HG03342 (cell line): ENCODE measurements around the gene CFAP20DC.
"Not testable (repeated sequence)": the region's sequence is repeated elsewhere in the genome, so short reads cannot be mapped to it uniquely, and the experiment has no call there.

Experiments
- ATAC-seq: cut with Tn5 transposase; IDR thresholded peaks from one replicate; pipeline ENCODE4 v1.9.1; 2021; ENCODE audit warnings: mild to moderate bottlenecking, moderate library complexity; ENCODE audit not compliant: unreplicated experiment

CFAP20DC gene

DNA sequence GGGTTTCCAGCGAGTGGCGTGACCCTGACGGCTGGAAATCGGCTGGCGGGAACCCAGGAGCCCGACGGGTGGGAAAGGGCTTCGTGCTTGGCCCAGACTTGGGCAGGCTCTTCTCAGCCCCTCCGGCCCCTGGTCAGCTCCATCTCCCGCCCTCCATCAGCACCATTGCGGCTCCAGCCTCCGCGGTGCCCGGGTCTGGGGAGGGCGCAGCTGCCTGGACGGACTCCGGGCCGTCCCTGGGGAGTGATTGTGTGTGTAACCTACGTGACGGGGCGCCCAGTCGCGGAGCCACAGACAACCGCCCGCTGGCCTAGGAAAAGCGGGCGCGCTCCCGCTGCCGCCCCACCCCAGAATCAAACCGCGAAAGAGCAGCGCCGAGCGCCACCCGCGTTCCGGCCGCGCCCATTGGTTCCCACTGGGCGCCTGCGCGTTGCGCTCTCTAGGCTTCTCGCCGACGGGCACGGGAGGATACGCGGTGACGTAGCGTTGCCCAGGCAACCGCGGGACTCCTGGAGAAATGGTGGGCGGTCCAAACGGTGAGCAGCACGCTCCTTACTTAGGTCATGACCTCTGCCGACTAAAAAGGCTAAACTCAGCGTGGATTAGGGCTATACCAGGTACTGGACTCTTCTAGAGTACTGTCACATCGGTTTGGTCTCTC lies at the start of gene CFAP20DC:
Gene CFAP20DC, minus strand, starts transcription at position 355 of the 661 bp plus-strand sequence. CDS start 394 bp downstream, outside the sequence.
- peak; percentile 99 for ATAC-seq

DNA sequence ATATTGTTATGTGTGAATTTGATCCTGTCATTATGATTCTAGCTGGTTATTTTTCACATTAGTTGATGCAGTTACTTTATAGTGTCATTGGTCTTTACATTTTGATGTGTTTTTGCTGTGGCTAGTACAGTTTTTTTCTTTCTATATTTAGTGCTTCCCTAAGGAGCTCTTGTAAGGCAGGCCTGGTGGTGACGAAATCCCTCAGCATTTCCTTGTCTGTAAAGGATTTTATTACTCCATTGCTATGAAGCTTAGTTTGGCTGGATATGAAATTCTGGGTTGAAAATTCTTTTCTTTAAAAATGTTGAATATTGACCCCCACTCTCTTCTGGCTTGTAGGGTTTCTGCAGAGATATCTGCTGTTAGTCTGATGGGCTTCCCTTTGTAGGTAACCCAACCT lies 48.7 kb upstream of the CFAP20DC start:
- ATAC-seq: not testable (repeated sequence)

DNA sequence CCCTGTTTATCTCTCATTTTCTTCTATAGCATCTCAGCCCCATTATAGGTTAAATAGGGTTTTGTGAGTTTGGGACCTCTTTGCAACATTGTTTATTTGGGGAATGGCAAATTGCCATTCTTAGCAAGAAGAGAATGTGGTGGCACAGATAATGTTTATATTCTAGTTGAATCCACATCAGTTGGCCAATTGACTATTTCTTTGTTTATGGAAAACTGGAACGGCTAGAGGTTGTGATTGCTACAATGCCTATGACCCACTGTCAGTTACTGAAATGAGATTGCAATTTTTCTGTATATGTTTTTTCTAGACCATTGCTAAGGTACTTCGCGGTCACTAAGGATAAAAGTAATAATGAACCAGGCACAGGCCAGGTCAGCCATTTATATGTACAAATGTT lies 44.6 kb upstream of the CFAP20DC start:
- no peak for ATAC-seq

DNA sequence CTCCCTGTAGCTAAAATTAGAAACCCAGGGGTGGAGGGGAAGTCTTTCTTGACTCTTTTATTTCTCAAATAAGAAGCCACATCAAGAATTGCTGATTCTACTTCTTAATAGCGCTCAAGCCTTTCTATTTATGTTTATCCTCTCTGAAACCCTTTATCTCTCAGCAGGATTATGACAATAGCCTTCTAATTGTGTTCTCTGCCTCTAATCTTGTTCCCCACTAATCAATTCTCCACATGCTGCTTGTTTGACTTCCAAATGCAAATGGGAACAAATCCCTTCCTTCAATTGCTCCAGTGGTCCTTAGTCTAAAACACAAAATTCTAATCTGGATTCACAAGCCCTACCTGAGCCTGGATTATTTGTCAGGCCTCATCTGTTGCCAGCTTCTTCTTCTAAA lies 43.7 kb upstream of the CFAP20DC start:
- no peak for ATAC-seq

DNA sequence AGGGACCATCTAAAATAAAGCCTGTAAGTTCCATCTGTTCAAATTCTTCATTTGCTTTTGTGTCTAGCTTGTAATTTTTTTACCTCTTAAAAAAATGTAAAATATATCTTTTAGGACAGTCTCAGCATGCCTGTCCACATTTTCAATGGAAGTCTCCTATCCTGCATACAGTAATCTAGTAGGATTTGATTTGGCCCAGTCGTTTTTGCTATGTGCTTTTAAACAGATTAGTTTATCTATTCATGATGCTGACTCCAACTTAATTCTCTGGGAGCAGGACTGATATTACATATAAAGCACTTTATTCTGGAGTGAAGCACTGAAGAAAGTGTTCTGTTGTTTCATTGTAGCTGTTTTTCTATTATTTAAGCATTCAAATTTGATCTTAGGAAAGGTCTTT lies 38.9 kb upstream of the CFAP20DC start:
- no peak for ATAC-seq

DNA sequence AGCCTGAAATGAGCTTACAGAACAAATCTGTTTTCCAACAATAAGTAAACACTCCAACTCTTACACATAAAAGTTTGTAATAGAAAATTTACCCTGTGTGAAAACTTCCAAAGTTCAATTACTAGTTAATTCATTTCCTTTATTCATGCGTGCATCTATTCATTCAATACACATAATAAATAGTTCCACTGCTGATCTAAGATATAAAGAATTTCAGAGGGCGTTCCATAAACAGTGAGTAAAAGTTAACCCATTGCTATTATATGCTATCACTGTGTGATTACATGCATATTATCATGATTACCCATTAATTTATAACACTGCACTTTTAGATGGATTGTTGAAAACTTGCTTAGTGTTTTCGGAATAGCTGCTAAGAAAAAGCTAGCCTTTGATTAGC lies 36.2 kb upstream of the CFAP20DC start:
- ATAC-seq: no peak

DNA sequence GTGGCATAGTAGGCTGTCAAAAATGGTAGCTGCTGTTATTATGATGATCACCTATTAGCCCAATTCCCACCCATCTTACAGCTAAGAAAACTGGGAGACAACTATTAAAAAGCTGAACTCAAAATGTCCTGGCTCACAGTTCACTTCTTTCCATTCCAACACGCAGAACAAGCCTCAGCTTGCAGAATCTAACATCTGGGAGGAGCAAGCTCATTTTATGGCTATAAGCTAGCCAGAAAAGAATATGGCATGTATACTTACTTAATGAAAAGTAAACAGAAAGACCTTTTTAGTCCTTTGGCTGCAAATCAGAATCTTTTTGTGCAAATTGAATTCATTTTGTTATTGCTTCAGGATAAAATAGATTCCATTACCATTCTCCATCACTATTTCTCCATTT lies 34.8 kb upstream of the CFAP20DC start:
- no peak for ATAC-seq

DNA sequence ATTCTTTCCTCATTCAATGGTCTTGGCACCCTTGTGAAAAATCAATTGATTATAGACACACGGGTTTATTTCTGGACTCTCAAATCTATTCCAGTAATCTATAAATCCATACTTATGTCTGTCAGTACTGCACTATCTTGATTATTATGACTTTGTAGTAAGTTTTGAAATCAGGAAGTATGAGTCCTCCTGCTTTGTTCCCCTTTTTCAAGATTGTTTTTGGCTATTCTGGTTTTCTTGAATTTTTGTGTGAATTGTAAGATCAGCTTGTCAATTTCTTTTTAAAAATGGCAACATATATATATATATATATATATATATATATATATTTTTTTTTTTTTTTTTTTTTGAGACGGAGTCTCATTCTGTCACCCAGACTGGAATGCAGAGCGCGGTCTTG lies 32.3 kb upstream of the CFAP20DC start:
- ATAC-seq: no peak

DNA sequence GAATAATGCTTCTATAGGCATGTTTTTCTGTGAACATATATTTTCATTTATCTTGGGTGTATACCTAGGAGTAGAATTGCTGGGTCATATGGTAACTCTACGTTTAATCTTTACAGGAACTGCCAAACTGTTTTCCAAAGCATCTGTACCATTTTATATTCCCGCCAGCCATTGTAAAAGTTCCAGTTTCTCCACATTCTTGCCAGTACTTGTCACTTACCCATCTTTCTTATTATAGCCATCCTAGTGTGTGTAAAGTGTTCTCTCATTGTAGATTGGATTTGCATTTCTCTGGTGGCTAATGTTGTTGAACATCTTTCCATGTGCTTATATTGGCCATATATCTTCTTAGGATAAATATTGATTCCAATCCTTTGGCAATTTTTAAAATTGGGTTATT lies 31.2 kb upstream of the CFAP20DC start:
- ATAC-seq: no peak

DNA sequence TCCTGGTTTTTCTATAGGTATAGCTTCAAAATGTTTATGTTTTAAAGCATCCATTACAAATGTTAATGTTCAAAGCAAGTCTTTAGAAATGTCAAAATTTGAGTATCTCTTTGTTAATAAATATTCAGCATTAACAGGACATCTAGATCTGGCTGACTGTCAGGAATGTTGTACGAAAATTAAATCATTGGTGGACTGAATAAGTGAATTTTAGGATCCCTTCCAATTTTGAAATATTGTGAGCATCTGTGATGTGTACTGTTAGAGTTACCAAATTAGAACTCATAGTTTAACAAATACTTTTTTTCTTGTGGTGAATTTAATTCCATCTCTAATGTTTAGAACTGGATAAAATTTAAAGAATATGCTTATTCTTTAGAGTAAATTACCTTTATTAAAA lies 30.1 kb upstream of the CFAP20DC start:
- no peak for ATAC-seq

DNA sequence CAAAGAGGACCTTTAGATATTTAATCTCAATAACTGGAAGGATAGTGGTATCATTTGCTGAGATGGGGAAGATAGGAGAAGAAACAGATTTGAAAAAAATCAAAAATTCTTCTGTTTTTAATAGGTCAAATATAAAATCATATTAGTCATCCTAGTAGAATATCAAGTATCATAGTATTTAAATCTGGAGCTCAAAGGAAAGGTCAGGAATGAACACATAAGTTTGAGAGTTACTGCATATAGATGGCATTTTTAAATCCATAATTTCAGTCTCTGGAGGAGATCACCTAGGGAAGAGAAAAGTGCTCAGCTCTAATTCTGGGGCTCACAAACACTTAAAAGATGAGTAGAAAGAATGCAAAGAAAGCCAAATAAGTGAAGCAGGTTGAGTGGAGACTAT lies 24.9 kb upstream of the CFAP20DC start:
- ATAC-seq: no peak

DNA sequence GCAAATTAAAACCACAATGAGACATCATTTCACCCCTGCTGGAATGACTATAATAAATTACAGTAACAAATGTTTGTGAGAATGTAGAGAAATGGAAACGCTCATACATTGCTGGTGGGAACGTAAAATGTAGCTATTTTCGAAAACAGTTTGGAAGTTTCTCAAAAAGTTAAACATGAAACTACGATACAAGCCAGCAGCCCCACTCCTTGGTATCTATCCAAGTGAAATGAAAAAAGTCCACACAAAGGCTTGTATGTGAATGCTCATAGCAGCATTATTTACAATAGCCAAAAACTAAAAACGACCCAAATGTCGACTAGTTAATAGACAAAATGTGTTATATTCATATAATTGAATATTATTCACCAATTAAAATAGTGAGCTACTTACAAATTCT lies 22.9 kb upstream of the CFAP20DC start:
- ATAC-seq: no peak

DNA sequence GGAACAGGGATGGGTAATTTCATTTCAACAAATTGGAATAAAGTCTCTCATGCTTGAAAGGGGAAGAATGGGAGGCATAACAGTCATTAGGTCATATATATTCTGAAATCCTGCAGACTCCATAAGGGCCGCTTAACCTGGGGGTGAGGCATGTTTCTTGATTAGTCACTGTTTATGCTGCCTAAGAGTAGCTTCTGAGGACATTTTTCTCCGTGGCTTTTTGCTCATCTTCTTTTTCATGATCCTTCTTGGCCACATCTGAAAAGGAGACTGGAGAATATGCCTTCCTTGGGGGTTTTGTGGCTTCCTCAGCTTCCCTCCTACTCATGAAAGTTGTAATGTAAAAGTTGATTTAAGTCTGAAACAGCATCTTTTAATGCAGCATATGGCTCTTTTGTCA lies 20.0 kb upstream of the CFAP20DC start:
- ATAC-seq: no peak

DNA sequence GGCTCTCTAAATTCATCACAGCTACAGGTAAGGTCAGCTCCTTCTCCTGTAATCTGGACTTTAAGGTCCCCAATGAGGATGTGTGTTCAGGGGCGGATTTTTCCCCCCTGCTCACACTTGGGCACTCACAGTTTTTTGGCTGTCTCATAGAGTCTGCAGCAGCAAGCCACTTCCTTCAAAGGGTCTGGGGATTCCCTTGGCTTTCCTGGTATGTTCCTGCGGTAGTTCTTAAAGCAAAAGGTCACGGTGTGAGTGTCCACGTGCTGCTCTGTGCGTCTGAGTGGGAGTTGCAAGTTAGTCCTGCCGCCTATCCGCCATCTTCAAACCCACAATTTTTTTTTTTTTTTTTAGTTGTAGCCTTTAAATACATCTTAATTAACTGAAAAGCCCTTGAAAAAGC lies 15.4 kb upstream of the CFAP20DC start:
- ATAC-seq: no peak

DNA sequence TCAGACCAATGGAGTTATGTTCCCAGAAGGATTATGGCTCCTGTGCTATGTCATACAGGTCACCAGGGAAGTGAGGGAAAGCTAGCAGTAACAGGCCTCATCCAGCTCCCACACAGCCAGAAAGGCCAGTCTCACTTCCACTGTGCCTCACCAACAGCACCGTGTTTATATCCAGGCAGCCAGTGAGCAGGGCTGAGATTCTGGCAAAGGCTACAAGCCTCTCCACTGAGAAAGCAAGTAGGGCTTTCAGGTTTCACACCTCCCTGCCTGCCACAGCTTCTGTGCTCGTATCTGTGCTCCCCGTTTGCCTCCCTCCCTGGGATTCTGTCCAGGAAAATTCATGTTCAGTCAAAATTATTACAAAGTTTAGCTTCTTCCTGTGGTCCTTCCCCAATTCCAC lies 14.9 kb upstream of the CFAP20DC start:
- ATAC-seq: no peak

DNA sequence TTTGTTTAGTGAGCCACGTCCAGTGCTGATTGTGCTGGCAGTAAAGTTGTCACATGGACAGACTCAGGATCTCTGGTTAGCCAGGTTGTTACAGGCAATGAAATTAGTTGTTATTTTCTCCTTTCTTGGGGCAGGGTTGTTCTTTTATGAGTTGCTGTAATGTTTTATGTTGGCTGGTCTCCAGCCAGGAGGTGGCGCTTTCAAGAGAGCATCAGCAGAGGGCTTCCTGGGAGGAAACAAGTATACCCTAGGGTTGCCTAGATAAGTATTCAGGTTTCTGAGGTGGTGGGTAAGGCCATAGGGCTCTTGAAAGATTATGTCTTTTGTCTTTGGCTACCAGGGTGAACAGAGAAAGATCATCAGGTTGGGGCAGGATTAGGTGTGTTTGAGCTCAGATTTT lies 14.5 kb upstream of the CFAP20DC start:
- ATAC-seq: no peak

DNA sequence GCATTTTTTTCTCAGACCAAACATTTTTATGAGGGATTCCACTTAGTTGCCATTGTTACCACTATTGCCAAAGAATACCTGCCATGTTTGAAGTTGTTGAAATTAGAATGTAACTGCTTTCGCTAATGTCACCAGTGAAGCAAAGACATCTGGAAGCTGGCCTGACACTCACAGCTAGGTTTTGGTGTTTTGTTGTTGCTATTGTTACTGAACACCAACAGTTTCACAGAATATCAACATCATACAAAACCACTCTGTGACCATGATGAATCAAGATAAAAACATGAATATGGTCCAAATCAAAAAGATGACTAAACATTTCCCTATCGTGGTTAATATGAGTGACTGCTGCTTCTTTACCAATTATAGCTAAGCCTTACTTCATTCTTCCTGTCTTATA lies 6.9 kb upstream of the CFAP20DC start:
- no peak for ATAC-seq

DNA sequence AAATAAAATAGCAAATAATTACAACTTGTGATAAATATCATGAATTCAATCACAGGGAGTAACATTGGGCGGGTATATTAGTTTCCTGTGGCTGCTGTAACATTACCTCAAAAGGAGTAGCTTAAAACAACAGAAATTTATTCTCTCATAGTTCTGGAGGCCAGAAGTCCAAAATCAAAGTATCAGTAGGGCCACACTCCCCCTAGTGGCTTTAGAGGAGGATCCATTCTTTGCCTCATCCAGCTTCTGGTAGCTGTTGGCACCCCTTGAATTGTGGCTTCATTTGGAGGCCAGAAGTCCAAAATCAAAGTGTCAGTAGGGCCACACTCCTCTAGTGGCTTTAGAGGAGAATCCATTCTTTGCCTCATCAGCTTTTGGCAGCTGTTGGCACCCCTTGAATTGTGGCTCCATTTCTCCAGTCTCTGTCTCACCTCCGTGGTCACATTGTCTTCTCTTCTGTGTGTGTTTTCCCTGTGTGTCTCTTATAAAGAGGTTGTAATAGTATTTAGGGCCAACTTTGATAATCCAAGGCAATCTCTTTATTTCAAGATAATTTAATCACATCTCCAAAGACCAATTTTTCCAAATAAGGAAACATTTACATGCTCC lies 3.1 kb upstream of the CFAP20DC start:
- no peak for ATAC-seq

DNA sequence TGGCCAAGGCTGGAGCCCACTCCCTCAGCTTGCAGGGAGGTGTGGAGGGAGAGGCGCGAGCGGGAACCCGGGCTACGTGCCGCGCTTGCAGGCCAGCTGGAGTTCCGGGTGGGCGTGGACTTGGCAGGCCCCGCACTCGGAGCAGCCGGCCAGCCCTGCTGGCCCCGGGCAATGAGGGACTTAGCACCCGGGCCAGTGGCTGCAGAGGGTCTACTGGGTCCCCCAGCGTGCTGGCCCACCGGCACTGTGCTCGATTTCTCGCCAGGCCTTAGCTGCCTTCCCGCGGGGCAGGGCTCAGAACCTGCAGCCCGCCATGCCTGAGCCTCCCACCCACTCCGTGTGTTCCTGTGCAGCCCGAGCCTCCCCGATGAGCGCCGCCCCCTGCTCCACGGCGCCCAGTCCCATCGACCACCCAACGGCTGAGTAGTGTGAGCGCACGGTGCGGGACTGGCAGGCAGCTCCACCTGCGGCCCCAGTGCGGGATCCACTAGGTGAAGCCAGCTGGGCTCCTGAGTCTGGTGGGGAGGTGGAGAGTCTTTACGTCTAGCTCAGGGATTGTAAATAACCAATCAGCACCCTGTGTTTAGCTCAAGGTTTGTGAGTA lies 1.1 kb upstream of the CFAP20DC start:
- ATAC-seq: not testable (repeated sequence)

DNA sequence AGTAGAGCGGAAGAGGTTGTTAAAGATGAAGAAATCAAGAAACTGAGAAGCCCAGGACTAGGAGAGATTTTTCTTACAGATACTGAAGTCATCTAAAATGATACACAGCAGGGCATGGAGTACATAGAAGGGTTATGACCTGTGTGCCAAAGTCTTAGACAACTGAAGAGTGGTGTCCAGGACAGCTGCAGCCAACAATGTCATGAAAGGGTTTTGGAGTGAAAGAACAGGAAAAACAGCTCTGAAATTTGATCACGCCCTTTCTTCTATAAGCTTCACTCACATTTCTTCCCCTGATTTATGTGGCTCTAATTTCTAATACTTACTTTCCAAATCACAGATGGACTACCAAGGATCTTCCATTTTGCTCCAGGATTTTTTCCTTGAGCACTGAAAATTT lies 3.0 kb downstream of the CFAP20DC start:
- no peak for ATAC-seq

DNA sequence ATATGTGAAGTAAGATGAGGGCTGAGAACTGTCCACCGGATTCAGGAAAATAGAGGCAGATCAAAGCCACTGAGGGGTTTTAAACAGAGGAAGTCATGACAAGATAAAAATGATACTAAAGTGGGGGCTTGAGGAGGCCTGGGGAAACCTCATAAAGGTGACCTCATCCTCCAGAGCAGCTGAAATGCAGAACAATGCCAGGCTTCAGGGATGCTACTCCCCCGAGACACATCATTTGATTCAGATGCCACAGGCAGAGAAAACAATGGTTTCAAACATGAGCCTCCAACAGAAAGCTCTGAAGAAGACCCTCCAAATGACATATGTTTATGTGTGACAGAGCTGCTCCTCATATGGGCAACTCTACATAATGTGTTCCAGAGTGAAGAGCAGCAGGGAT lies 6.4 kb downstream of the CFAP20DC start:
- ATAC-seq: no peak

DNA sequence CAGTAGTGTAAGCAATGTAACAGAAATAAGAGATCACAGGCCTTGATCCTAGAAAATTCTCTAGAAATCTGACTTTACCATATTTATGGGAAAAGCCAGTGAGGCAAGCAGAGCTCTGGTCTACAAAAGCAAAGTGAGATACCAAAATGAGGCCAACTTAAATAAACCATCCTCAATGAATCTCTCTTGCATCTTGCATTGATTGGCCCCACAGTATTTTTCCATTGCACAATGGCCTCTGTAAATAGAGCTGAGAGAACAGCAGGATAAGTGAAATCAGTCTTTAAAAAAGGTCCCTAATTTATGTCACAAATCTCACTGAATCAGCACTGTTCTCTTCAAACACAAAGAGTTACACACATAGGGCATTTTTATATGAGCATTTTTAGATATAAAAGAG lies 8.9 kb downstream of the CFAP20DC start:
- ATAC-seq: no peak

DNA sequence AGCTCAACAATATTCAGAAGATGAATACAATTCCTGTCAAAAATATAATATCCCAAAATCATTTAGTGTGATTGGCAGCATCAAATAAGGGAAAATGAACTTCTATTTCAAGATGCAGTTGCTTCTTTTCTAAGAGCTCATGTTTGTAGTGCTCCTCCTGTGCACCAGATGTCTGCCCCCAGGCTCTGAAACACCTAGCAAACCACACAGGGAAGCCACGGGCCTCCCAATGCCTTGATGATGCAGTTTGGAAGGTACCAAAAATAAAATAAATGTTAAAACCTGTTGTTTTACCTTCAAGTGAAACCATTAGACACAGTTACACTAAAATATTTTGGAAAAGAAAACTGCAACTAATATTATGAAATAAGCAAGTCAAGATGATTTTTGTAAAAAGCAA lies 22.2 kb downstream of the CFAP20DC start:
- ATAC-seq: no peak
